ENCODE results near the gene RAB6B.

RAB6B gene

GRCh38 chr3:133895208-133896001, at the start of gene RAB6B:
Gene RAB6B, minus strand, starts transcription at chr3:133895882. Its CDS starts 416 bp downstream, at chr3:133895466.
- peak; percentile 78 for DNase-seq
- no peaks in the 10 kb centered on the region for H3K4me1 Mint-ChIP-seq
- peak within 1 kb of the TSS; percentile 91 for H3K4me3 Mint-ChIP-seq
- no peaks in the 10 kb centered on the region for H3K36me3 Mint-ChIP-seq (ENCODE audit: low read depth)
- peaks cover 92% of the 10 kb centered on the region for H3K27me3 Mint-ChIP-seq (ENCODE audit: low read depth, poor library complexity)
- H3K27ac Mint-ChIP-seq = no peak within 1 kb of the TSS
- no peaks in the 10 kb centered on the region for H3K9me3 Mint-ChIP-seq
- TF ChIP-seq CTCF (IDR thresholded peaks at IDR 0.05) = no peak

DNA sequence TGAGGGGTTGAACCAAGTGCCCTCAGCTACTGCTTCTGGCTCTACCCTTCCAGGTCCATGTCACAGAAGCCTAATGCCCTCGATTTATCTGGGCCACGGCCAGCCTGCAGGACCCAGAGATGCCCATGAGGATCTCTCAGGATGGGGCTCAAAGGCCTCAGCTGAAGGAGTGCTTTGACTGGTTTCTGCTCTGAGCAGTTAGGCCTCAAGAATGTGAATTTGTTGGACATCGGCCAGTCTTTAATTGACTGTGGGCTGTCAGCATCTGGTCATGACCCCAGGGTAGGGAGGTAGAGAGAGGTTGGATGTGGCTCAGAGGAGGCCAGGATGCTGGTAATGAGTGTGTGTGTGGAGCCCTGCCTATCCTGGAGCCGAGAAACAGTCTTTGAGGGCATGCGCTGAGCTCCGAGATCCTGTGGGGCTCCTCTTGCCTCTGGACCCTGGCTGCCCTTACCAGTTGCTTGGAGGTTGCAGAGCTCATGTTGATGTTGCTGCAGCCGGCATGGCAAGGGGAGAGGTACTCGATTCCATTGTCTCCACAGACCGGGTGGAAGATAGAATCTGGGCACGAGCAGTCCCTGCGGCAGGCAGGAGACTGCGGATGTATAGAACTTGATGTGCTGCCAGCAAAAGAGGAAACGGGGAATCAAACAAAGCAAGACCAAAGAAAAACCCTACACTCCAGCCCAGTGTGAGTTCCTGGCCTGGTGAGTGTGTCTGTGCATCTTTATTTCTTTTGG, 49.1 kb upstream of the RAB6B start:
- TF ChIP-seq CTCF (IDR thresholded peaks at IDR 0.05) = no peak
- Mint-ChIP-seq H3K27ac (peak overlapping the region; percentile 84), H3K27me3 (ENCODE audit: low read depth, poor library complexity) (peaks cover 4% of the 10 kb centered on the region), H3K4me3 (no peak overlapping the region), H3K4me1 (peaks cover 60% of the 10 kb centered on the region), H3K36me3 (ENCODE audit: low read depth) (peaks cover 21% of the 10 kb centered on the region), H3K9me3 (no peaks in the 10 kb centered on the region)
- no peak for DNase-seq

GRCh38 chr3:133944181-133944580, 48.5 kb upstream of the RAB6B start:
- peaks cover 21% of the 10 kb centered on the region for H3K36me3 Mint-ChIP-seq (ENCODE audit: low read depth)
- no peak overlapping the region for H3K27ac Mint-ChIP-seq
- DNase-seq = no peak

GRCh38 chr3:133943639-133944141, 48.0 kb upstream of the RAB6B start:
- Mint-ChIP-seq H3K9me3 (no peaks in the 10 kb centered on the region), H3K4me3 (no peak overlapping the region), H3K27ac (no peak overlapping the region), H3K36me3 (ENCODE audit: low read depth) (peaks cover 21% of the 10 kb centered on the region), H3K27me3 (ENCODE audit: low read depth, poor library complexity) (peaks cover 7% of the 10 kb centered on the region), H3K4me1 (peaks cover 64% of the 10 kb centered on the region)
- TF ChIP-seq CTCF (IDR thresholded peaks at IDR 0.05) = no peak
- DNase-seq = no peak

More at GRCh38 chr3:133944181-133944580, 48.5 kb upstream of the RAB6B start:
- TF ChIP-seq CTCF (IDR thresholded peaks at IDR 0.05) = no peak
- H3K27me3 Mint-ChIP-seq (ENCODE audit: low read depth, poor library complexity) = peaks cover 7% of the 10 kb centered on the region
- H3K4me3 Mint-ChIP-seq = no peak overlapping the region
- peaks cover 60% of the 10 kb centered on the region for H3K4me1 Mint-ChIP-seq
- H3K9me3 Mint-ChIP-seq = no peaks in the 10 kb centered on the region

DNA sequence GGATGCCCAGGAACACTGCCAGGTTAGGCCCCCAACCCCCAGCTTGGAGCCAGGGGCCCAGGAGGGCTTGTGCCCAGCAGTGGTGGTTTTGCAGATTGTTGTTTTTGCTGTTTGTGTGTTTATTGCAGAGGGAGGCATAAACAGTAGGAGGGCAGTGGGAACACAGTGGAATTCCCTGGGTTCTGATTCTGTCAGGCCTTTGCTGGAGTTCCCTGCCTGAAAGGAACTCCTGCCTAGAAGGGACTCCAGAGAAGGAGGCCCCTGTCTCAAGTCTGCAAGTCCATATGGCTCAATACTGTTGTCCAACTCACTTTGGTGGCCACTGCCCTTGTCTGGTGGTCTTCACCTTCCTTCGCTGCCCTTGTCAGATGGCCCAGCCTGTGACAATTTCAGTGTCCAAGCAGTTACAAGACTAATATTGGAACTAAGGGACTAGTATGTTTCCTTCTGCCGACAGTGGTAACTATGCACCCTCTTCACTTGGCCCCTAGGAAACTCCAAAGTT, 47.4 kb upstream of the RAB6B start:
- no peak for DNase-seq
- H3K27me3 Mint-ChIP-seq (ENCODE audit: low read depth, poor library complexity) = peaks cover 7% of the 10 kb centered on the region
- peaks cover 21% of the 10 kb centered on the region for H3K36me3 Mint-ChIP-seq (ENCODE audit: low read depth)
- no peak for TF ChIP-seq CTCF (IDR thresholded peaks at IDR 0.05)
- H3K9me3 Mint-ChIP-seq = no peaks in the 10 kb centered on the region
- no peak overlapping the region for H3K27ac Mint-ChIP-seq
- H3K4me1 Mint-ChIP-seq = peaks cover 69% of the 10 kb centered on the region
- no peak overlapping the region for H3K4me3 Mint-ChIP-seq

Data from nephron progenitor cell (in vitro differentiated cells).